Brain microvascular endothelial cell (primary cell): Measurements from ENCODE around the gene ERC1.
"Not testable (repeated sequence)": the region's sequence is repeated elsewhere in the genome, so short reads cannot be mapped to it uniquely, and the experiment has no call there.

ENCODE experiments used
- DNase-seq: peaks from one replicate; pipeline ENCODE4 v3.0.0-alpha.2; 2020
- H3K27ac ChIP-seq: fragments of 250-450 bp; sonication (Bioruptor Pico); 2 replicates; pipeline ENCODE4 v1.5.1; 2020; ENCODE audit warnings: mild to moderate bottlenecking, moderate library complexity
- H3K27me3 ChIP-seq: fragments of 250-450 bp; sonication (Bioruptor Pico); replicated peaks from 2 replicates; pipeline ENCODE4 v1.5.1; 2020; ENCODE audit warnings: mild to moderate bottlenecking
- H3K36me3 ChIP-seq: fragments of 250-450 bp; sonication (Bioruptor Pico); replicated peaks from 2 replicates; pipeline ENCODE4 v1.5.1; 2020; ENCODE audit warnings: mild to moderate bottlenecking
- H3K4me3 ChIP-seq: 2 replicates; pipeline ENCODE4 v1.5.1; 2011; ENCODE audit warnings: low read depth, mild to moderate bottlenecking, control low read depth, low read length, moderate library complexity
- in situ Hi-C: cut with HindIII; loops from 2 replicates; pipeline ENCODE4 v1.10.0; 2017; ENCODE audit warnings: low sequenced_read_pairs, low pct_ligation_motif_present
- TF ChIP-seq, protein P1 (sequence below): IDR thresholded peaks from 2 replicates; pipeline ENCODE4 v1.5.1; 2011; ENCODE audit warnings: low read depth, mild to moderate bottlenecking, moderate library complexity, low read length, control low read depth, inconsistent platforms; ENCODE audit errors: missing control alignments

ERC1 gene

DNA sequence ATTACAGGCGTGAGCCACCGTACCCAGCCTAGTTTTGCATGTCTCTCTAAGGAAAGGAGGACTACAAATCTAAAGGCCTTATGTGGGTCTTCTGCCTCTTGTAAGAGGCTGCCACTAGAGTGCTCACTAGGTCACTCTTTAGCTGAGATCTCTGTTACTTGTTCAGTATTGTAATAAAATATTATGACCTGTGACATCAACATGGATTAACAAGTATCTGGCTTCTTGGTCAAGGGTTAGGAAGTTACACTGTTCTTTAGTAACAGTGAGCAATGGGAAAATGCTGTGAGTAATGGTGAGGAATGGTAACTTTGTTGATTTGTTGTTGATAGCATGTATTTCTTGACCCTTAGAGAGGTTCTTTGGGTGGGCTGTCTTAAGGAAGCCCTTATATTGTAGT, 50.5 kb downstream of the ERC1 start:
- in situ Hi-C loops, result no loop called here
- TF ChIP-seq, protein P1, sequence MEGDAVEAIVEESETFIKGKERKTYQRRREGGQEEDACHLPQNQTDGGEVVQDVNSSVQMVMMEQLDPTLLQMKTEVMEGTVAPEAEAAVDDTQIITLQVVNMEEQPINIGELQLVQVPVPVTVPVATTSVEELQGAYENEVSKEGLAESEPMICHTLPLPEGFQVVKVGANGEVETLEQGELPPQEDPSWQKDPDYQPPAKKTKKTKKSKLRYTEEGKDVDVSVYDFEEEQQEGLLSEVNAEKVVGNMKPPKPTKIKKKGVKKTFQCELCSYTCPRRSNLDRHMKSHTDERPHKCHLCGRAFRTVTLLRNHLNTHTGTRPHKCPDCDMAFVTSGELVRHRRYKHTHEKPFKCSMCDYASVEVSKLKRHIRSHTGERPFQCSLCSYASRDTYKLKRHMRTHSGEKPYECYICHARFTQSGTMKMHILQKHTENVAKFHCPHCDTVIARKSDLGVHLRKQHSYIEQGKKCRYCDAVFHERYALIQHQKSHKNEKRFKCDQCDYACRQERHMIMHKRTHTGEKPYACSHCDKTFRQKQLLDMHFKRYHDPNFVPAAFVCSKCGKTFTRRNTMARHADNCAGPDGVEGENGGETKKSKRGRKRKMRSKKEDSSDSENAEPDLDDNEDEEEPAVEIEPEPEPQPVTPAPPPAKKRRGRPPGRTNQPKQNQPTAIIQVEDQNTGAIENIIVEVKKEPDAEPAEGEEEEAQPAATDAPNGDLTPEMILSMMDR, result no peak

DNA sequence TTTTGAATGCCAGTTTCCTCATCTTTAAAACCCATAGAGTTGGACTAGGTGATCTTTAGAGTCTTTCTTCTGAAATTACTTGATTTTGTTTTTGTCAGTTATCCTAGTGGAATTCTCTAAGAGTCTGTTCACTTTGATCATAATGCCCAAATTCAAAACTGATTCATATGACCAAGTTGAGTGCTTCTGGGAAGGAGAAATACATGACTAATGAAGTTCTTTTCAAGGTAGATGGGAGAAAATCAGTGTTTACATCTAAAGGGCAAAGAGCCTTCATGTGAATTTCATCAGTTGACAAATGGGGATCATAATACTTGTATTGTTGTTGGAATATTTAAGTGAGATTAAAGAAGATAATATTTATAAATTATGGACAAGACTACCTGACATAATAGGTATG, 53.2 kb downstream of the ERC1 start:
- Histone ChIP-seq H3K27me3 (no peaks in the 10 kb centered on the region), H3K4me3 (no peak overlapping the region), H3K27ac (no peak overlapping the region), H3K36me3 (no peaks in the 10 kb centered on the region)
- no peak for DNase-seq
- TF ChIP-seq, protein P1, result no peak
- in situ Hi-C loops, result no loop called here

More for the DNA sequence above, 50.5 kb downstream of the ERC1 start:
- H3K27me3 ChIP-seq, result no peaks in the 10 kb centered on the region
- no peak for DNase-seq
- H3K4me3 ChIP-seq, result no peak overlapping the region
- no peaks in the 10 kb centered on the region for H3K36me3 ChIP-seq
- no peak overlapping the region for H3K27ac ChIP-seq

DNA sequence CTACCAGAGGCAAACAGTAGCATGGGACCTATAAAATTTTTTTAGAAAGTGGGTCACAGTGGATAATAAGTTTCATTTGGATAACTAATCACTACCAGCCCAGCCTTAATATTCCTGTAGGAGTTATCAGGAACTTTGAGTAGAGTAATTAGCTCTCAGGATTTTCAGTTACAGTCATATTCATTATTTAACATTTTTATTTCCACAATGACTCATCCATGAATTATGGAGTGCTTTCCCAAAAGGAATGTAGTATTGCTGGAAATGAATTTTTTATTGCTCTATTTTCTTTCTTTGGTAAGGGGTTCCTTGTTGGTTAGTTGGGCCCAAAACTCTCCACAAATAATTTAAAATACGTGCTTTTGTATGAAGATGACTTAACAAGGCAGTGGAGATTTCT, 53.7 kb downstream of the ERC1 start:
- in situ Hi-C loops, result no loop called here
- no peak for DNase-seq
- Histone ChIP-seq H3K27me3 (no peaks in the 10 kb centered on the region), H3K4me3 (no peak overlapping the region), H3K36me3 (no peaks in the 10 kb centered on the region), H3K27ac (no peak overlapping the region)
- TF ChIP-seq, protein P1, result no peak

DNA sequence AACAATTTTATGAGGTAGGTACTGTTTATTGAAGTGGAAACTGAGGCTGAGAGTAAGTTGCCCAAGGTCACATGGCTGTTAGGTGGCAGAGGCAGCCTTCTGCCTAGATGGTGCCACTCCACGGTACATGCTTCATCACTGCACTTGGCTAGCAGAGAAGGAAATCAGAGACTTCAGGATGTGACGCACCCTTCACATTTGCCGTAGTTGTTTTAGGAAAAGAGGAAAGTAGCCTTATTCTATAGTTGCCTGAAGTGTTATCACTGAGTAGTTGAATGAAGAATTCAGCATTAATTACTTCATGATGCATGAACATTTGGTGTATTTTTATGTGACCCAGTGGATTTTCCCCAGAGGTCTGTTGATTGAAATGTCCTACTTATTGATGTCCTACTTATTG, 55.7 kb downstream of the ERC1 start:
- TF ChIP-seq, protein P1, result no peak
- in situ Hi-C loops, result no loop called here
- Histone ChIP-seq H3K27ac (no peak overlapping the region), H3K36me3 (no peaks in the 10 kb centered on the region), H3K4me3 (no peak overlapping the region), H3K27me3 (no peaks in the 10 kb centered on the region)
- no peak for DNase-seq

DNA sequence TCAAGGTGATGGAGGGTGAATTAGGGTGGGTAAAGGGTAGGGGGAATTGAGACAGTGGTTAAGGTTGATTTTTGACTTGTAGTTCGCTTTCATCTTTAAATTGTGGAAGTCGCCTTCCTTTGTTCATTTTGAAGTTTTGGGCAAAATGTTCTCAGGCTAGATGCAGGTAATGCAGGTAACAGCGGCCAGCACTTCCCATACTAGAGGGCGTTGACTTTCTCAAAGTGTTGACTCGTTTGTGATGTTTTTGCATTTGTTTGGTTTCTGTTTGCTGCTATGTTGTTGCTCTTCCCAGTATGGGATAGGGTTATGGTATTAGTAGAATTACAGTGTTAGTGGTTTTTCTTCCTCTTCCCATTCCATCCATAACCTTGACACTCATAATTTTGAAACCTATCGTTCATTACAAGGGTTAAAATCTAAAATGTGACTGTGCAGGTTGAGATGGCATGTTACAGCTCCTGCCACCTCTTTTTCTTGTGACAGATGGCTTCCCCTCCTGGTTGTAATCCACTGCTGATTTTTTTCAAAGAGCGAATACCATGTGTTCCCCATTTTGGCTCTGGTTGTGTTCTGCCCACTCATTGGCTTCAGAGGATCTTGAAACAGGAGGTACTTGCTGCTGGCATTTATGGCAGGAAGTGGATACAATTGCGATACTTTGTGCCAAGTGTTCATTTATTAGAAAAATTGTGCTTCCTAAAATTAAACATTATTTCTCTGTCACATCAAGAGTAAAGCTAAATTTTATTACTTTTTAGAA, 57.1 kb downstream of the ERC1 start:
- TF ChIP-seq, protein P1, result no peak
- H3K4me3 ChIP-seq, result no peak overlapping the region
- H3K27ac ChIP-seq, result no peak overlapping the region
- H3K36me3 ChIP-seq, result no peaks in the 10 kb centered on the region
- in situ Hi-C loops, result no loop called here
- DNase-seq, result no peak
- H3K27me3 ChIP-seq, result no peaks in the 10 kb centered on the region

DNA sequence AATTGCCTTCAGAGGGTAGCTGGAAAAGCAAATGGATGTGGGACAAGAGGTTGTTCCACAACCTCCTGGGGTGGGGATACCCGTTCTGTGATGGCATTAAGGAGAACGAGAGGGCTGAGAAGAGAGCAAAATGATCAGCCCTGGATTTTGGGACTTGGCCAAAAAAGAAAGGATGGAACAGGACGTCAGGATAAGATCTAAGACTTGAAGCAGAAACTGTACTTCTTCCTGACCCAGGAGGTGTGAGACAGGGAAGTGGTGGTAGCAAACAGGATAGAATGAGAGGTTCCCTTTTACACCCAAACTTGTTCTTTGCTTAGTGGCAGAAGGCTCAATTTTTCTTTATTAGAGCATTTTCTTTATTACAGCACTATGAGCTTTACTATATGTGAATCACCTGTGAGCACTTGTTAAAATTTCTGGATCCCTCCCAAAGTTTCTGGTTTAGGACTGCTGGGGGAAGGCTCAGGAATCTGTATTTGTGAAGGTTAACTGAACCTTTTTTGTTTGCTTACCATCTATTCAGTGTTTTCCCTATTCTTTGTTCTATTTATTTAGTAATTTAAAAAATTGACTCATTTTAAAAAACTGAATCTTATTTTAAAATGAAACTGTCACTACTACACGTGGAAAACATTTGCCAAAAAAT, 59.2 kb downstream of the ERC1 start:
- Histone ChIP-seq H3K36me3 (no peaks in the 10 kb centered on the region), H3K27ac (no peak overlapping the region), H3K27me3 (no peaks in the 10 kb centered on the region), H3K4me3 (no peak overlapping the region)
- no peak for DNase-seq
- in situ Hi-C loops, result no loop called here
- TF ChIP-seq, protein P1, result no peak

DNA sequence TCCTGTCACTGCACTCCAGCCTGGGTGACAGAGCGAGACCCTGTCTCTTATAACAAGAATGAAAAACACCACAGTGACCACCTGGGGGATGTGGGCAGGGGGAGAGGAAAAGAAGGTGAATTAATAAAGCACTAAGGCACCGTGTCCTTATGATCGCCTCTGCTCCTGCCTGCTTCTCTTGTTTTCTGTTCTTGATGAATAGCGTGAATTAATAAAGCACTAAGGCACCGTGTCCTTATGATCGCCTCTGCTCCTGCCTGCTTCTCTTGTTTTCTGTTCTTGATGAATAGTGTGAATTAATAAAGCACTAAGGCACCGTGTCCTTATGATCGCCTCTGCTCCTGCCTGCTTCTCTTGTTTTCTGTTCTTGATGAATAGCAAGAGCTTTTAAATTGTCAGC, 60.6 kb downstream of the ERC1 start:
- H3K4me3 ChIP-seq, H3K36me3 ChIP-seq, H3K27ac ChIP-seq, H3K27me3 ChIP-seq, in situ Hi-C loops, DNase-seq: not testable (repeated sequence)
